ENCODE results near the gene EFCC1. TPM values are rescaled to one million over a fixed set of nuclear protein-coding genes. Genes with fewer than 3 reads are reported as not detected.

Gene EFCC1
- total RNA-seq, 1 donor from 2014 or later, result 1.7 TPM

DNA sequence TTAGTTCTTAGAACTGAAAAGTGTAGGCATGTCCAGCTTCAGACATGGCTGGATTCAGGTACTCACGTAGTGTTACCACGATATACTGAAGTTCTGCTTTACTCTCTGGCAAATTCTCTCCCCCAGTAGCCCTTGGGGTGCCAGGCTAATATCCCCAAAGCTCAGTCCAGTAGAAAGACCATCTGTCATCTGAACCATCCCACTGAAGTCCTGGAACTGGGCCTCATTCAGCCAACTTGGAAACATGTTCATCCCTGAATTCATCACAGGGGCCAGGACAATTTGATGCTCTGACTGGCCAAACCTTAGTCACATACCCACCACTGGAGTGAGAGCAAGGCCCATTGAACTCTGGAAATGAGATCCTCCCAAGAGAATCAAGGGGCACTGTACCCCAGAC is 8.2 kb downstream of the EFCC1 start:
- DNase-seq (ENCODE audit: low spot score), result no peak
- intact Hi-C loops (cut with DNase I), result no loop called here

DNA sequence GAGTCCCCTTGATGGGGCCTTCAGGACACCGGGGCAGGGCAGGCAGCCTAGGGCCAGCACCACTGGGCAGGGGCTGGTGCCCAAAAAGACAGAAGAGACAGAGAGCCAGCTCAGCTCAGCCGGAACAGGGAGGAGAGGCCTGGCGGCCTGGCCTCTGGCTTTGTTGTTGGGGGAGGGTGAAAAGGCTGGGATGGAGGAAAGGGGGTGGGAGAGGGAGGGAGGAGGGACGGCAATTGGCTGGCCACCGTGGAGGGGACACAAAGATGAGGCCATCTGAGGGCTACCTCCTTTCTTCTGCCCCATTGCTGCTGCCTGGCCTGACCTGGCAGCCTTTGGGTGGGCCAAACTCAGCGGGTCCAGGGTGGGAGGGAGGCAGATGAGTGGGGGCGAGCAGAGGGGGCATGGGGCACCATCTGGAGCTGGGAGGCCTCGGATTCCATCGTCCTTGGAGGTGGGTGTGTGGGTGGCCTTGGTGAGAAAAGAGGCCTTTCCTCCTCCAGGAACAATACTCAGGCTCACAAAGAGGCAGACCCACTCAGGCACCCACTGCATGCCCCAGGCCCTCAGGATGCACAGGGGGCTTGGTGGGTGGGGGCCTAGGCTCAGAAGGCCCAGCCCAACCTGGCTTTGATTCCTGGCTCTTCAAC is 9.3 kb downstream of the EFCC1 start:
- no peak for DNase-seq (ENCODE audit: low spot score)
- intact Hi-C loops (cut with DNase I), result no loop called here

DNA sequence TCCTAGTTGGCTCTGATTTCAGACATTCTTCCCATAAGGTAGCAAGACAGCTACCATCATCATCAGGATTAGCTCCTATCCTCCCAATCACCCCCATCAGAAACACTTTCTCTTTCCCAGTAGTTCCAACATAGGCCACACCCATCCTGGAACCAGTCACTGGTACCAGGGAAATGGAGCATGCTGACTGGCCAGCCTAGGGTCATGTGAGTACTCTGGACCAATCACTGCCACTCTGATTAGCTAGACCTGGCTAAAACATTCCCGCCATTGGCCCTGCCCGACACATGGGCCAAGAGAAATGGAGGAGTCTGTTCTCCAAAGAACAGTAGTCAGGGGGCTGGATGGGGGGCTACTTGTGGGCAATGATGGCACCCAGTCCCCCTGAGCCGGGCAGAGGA is 12.4 kb downstream of the EFCC1 start:
- no peak for DNase-seq (ENCODE audit: low spot score)
- intact Hi-C loops (cut with DNase I), result no loop called here

DNA sequence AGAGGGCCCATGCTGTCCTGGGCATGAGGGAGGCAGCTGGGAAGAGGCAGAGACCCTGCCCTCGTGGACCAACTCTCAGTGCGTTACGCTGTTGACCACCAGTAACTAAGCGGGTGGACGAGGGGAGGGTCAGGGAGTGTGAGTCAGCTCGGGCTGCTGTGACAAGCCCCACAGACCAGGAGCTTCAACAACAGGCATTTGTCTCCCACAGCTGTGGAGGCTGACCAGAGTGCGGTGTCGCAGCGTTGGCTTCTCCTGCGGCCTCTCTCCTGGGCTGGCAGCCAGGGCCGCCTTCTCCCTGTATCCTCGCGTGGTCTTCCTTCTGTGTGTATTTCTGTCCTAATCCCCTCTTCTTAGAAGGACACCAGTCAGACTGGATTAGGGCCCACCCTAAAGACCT is 13.0 kb downstream of the EFCC1 start:
- intact Hi-C loops (cut with DNase I), result no loop called here
- no peak for DNase-seq (ENCODE audit: low spot score)

DNA sequence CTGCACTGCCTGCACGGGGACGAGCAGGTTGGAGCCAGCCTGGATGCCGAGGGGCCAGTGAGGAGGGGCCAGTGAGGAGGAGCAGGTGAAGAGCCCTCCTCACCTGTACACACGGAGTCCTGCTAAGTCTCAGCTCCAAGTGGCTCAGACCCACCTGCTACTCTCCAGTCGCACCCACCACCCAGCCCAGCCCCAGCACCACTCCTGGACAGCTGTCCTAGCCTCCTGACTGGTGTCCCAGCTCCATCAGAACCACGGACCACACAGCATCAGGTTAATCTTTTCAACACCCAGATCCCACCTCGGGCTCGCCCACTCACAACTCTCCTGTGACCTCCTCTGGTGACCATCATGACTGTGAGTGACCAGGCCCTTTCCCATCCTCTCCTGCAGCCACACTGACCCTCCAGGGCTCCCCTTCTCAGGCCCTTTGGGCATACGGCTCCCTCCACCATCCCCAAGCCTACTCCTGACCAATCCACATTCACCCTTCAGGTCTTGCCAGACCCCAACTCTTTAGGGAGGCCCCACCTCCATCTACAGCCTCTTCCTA is 13.8 kb downstream of the EFCC1 start:
- intact Hi-C loops (cut with DNase I), result no loop called here
- no peak for DNase-seq (ENCODE audit: low spot score)

DNA sequence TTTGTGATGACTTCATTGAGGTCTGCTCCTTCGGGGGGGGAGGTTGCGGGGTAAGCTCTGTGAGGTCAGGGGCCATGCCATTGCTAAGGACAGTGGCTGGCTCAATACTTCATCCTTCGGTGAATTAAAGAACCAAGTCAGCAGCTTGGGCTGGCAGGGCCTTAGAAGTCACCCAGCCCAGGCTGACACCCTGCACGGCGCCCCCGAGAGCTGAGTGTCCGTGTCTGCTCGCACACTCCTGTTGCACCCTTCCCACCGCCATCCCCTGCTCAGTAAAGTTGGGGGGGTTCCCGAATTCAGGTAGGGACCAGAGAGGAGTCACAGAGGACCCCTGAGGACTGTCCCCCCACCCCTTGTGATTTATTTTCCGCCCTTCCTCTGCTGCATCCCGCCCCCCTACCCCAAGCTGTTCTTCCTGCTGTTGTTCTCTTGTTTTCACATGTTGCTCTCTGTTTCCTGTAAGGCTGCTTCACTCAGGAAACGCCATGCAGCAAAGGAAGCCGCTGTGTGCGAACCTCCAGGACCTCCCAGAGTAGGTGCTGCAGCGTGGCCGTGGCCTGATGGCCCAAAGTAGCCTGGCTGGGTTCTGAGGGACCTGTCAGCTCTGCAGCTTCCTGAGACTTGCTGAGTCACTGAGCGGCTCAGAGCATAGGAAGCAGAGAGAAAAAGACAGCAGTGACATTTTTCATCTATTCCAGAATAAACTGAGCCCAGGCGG is 14.4 kb downstream of the EFCC1 start:
- intact Hi-C loops (cut with DNase I), result no loop called here
- no peak for DNase-seq (ENCODE audit: low spot score)

DNA sequence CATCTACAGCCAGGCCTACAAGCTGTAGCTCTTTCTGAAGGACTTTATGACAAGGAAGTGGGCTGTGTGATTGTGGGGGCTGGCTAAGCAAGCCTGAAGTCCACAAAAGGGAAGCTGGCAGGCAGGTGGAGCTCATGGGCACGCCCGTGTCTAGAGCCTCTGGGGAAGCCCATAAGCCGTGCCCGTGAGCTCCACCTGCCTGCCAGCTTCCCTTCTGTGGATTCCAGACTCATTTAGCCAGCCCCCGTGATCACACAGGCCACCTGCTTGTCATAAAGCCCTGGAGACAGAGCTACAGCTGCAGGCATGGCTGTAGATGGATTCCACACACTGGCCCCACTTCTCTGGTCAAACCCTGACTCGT is 15.2 kb downstream of the EFCC1 start:
- DNase-seq (ENCODE audit: low spot score), result no peak
- intact Hi-C loops (cut with DNase I), result no loop called here

DNA sequence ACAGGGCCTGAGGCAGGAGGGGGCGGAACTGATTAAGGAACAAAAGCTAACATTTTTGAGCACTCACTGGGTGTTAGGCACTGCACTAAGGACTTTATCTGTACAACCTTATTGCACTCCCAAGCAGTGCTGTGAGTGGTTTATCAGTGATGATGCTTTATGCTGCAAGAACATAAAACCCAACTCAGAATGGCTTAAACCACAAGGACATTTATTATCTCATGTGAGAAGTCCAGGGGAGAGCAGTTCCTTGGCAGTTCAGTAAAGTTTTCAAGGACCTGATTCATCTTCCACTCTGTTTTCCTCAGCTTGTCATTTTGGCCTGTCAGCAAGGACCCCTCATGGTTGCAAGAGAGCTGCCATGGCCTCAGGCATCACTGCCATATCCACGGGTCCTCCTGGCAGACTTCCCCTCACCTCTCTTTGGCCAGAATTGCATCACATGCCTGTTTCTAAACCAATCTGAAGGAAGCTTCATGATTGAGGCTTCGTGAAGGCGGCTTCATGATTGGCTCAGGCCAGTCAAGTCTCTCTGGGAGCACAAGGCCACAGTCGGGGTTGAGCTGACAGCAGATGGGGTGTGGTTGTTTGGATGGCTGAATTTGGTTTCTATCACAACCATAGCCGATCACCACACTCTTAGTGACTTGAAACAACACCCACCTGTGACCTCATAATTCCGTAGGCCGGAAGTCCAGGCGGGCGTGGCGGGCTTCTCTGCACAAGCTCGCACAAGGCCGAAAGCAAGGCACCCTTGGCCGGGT is 15.8 kb downstream of the EFCC1 start:
- intact Hi-C loops (cut with DNase I), result no loop called here
- DNase-seq (ENCODE audit: low spot score), result no peak

DNA sequence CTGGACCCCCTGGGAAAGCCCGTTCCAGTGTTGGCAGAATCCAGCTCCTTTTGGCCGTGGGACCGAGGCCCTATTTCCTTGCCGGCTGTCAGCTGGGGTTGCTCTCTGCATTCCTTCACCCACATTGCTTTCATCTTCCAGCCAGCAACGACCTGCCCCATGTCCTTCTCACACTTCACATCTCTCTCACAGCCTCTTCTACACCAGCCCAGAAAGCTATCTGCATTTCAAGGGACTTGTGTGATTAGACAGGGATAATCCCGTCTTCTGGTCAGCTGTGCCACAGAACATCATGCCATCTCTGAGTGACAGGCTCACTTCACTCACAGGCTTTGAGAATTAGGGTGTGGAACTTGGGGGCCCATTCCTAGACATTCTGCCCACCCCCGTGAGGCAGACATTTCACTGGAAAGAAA is 16.4 kb downstream of the EFCC1 start:
- intact Hi-C loops (cut with DNase I), result no loop called here
- no peak for DNase-seq (ENCODE audit: low spot score)

DNA sequence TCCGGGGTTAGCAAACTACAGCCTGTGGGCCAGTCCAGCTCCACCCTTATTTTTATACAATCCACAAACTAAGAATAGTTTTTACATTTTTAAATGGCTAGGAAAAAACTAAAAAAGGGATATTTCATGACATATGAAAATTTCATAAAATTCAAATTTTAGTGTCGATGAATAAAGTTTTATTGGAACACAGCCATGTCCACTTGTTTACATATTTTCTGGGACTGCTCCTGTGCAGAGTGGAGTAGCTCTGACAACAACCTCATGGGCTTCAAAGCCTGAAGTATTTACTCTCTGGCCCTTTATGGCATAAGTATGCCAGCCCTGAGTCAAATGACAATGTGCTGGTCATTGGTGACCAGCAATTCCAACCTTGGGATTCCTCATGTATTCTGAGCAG is 17.2 kb downstream of the EFCC1 start:
- intact Hi-C loops (cut with DNase I), result no loop called here
- no peak for DNase-seq (ENCODE audit: low spot score)

DNA sequence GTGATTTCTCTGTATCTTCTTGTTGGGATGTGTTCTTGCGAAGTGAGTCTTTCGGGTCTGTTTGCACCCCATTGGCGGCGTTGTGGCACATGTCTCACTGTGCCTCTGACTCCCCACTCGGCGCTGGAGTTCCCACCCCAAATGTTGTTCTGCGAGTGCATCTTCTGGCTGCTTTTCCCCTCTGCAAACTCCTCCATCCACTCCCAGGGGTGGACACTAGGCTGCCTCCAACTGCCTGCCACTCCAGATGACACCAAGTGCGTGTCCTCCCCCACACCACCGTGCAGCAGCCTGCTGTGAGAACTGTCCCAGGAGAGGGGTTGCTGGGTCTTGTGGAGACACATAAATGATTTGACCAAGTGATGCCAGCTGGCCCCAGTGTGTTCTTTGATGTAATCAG is 17.6 kb downstream of the EFCC1 start:
- DNase-seq (ENCODE audit: low spot score), result peak; percentile 46
- intact Hi-C loops (cut with DNase I), result no loop called here

DNA sequence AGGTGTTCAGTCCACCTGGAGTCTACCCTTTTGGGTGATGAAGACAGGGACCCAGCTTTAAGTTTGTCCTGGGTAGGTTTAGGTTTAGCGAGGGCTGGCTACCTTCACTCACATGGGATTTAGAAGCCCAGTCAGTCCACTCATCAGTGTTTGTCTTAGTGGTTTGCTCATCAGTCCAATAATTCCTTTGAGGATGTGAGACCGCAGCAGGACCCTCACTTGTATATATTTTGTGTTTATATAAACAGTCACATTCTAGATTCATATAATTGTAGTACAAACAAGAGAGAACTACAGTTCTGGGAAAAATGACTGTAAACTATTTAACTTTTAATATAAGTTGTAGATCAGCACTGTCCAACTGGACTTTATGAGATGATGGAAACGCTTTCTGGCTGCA is 18.2 kb downstream of the EFCC1 start:
- intact Hi-C loops (cut with DNase I), result no loop called here
- peak; percentile 7 for DNase-seq (ENCODE audit: low spot score)

DNA sequence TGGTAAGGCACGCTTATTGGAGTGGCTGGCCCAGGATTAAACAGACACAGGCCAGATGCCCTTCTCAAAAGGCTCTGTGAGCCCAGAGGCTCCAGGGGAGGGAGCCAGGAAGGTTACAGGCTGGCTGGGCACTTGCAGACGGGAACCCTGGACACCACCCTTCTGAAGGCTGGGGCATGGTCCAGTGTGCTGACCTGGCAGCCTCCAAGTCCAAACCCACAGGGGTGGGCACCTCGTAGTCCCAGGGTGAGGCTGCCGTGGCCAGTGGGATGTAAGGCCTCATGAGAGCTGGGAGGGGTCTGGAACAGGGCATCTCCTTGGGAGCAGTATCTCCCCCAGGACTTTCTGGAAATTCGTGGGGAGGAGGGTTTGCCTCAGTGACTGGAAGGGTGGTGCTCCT is 19.6 kb downstream of the EFCC1 start:
- peak; percentile 39 for DNase-seq (ENCODE audit: low spot score)
- intact Hi-C loops (cut with DNase I), result no loop called here

DNA sequence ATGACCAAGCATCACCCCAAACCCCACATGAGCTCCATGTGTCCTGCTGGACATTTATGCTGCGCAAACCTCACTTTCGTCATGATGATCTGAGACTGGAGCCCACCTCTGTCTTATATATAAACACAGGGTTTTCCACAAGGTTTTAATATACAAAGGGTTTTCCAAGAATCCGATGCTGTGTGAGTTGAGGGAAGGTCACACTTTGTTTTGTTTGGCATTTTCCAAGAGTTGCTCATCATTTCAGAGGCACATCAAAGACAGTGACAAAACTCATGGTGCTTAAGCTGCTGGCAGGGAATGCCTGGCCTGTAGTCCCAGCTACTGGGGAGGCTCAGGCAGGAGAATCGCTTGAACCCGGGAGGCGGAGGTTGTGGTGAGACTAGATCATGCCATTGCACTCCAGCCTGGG is 20.0 kb downstream of the EFCC1 start:
- DNase-seq (ENCODE audit: low spot score), result peak; percentile 35
- intact Hi-C loops (cut with DNase I), result no loop called here

DNA sequence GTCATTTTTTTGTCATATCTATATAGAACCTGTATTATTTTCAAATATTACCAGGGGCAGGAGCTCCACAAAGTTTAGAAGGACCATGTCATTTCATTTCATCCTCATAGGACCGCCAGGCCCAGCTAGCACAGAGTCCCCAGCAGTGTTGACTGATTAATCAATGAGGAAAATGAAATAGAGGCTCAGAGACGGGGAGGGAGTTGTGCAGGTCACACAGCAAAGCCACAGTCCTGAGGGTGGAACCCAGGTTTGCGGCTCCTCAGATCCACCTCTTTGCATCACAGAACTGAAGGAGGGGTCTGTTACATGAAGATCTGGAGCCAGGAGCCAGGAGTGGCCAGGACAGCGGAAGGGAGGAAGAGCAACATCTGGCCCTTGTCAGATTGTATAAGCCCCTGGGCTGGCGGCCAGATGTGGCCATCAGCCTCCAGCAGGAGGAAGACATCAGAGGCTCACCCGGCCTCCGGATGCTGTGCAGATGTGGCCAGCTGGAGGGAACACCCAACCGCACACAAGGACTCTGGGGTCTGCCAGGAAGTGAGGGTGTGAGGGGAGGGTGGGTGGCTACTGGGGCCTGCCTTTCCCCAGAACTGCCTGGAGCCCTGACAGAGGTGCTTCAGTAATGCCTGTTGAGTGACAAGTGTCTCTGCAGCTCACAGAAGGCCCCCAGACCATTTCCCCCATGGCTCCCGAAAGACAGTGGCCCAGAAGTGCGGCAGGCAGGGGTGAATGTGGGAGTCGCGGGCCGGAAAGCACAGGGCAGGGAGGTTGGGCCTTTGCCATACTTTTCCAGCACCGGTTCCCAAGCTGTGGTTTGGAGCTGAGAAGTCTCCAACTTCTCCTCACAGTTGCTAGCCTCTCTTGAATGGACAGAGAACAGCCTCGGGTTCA is 21.3 kb downstream of the EFCC1 start:
- DNase-seq (ENCODE audit: low spot score), result peak; percentile 83
- intact Hi-C loops (cut with DNase I), result no loop called here

DNA sequence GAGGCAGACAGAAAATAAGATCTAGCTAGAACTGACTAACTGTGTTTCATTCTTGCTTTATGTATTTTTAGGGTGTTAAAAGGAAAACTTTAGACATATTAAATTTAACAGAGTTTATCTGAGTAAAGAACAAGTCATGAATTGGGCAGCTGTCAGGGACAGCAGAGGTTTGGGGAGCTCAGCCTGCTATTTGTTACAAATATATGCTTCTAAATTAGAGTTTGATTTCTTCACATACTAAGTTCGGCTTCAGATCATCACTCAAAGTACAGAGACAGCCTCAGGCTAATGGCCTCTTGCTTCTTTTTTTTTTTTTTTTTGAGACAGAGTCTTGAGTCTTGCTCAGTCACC is 21.9 kb downstream of the EFCC1 start:
- intact Hi-C loops (cut with DNase I), result no loop called here
- no peak for DNase-seq (ENCODE audit: low spot score)

DNA sequence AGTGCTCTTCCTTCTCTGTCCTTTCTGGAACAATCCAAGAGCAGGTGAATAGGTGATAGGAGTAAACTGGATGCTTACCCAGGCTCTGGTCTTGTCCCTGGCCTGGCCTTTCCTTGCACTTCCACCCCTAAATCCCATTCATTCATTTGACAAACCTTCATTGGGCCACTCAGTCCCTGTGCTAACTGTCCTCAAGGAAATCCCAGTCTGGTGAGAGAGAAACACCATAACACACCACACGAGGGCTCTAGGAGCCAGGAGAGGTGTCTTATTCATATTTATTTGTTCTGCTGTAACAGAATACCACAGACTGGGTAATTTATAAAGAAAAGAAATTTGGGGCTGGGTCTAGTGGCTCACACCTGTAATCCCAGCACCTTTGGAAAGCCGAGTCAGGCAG is 22.8 kb downstream of the EFCC1 start:
- DNase-seq (ENCODE audit: low spot score), result no peak
- intact Hi-C loops (cut with DNase I), result no loop called here

DNA sequence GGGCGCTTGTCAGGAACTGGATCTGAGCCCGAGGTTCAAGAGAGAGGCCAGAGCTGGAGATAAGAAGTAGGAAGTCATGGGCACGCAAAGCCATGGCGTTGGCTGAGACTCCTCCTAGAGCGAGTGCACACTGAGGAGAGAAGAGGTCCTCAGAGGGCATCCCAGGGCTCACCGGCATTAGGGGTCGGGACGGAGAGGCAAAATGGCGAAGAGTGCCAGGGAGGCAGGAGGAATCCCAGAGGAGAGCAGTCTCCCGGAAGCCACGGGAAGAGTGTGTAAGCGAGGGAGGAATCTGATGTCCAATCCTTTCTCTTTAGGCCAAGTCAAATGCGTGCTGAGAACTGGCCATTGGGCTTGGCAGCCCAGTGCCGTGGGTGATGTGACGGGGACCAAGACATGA is 24.0 kb downstream of the EFCC1 start:
- intact Hi-C loops (cut with DNase I), result no loop called here
- DNase-seq (ENCODE audit: low spot score), result no peak

DNA sequence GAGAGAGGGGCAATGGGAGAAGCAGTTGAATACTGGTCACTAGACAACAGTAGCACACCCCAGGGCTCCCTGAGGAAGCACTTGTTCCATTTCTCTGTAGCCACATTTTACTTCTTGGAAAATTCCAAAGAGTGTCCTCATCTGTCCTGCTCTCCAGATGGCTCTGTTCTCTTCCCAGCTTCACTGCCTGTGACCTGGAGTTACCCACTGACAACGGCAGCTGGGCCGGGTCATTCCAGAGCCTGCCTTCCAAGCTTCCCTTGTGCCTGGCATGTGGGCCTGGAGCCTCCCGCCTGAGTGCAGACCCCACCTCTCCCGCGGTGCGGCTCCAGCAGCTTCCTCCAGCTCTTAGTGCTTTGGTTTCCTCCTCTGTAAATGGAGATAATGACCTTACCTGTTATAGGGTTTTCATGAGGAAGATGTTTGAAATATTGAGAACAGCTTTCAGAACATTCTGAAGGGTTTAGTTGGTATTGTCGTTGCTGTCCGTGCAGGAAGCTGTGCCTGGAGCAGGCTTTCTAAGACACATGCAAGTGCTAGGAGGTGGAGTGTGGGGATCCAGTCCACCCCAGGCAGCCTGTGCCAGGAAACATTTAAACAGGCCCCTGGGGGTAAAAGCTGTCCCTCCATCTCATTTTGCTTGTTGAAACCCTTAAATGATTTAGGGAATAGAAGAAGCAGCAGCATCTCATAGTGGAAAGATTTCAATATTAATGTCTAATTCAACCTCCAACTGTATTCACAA is 24.8 kb downstream of the EFCC1 start:
- intact Hi-C loops (cut with DNase I), result loop anchor here (2.0 kb wide), 1 partner anchor 27 kb away; no protein-coding TSS in a partner anchor
- no peak for DNase-seq (ENCODE audit: low spot score)

Measured in cardiac septum (tissue), 1 donor.